RWPE2 (cell line): Measurements from ENCODE around the gene SLCO4A1.

Source experiments
- ATAC-seq: fragments of 200-7000 bp; cut with Tn5 transposase; 3 replicates; pipeline ENCODE4 v1.9.1; 2021; ENCODE audit warnings: low read depth
- DNase-seq: peaks from one replicate; pipeline ENCODE4 v3.0.0-alpha.2; 2020; ENCODE audit warnings: low spot score
- H3K27ac ChIP-seq: fragments of 450-650 bp; 2 replicates; pipeline ENCODE4 v1.5.1; 2017; ENCODE audit warnings: mild to moderate bottlenecking; ENCODE audit not compliant: poor library complexity, severe bottlenecking
- H3K27me3 ChIP-seq: fragments of 250-450 bp; sonication (Bioruptor Pico); 2 replicates; pipeline ENCODE4 v1.5.1; 2021; ENCODE audit warnings: mild to moderate bottlenecking, moderate library complexity; ENCODE audit not compliant: insufficient read depth, poor library complexity, severe bottlenecking
- H3K36me3 ChIP-seq: fragments of 250-450 bp; sonication (Bioruptor Pico); 2 replicates; pipeline ENCODE4 v1.5.1; 2020; ENCODE audit warnings: low read depth, mild to moderate bottlenecking, moderate library complexity
- H3K4me1 ChIP-seq: fragments of 250-450 bp; sonication (Bioruptor Pico); 2 replicates; pipeline ENCODE4 v1.5.1; 2021; ENCODE audit warnings: mild to moderate bottlenecking, moderate library complexity; ENCODE audit not compliant: insufficient read depth, poor library complexity, severe bottlenecking
- H3K4me3 ChIP-seq: fragments of 250-450 bp; sonication (Bioruptor Pico); 2 replicates; pipeline ENCODE4 v1.5.1; 2021; ENCODE audit warnings: mild to moderate bottlenecking, moderate library complexity; ENCODE audit not compliant: severe bottlenecking
- H3K9me3 ChIP-seq: fragments of 250-450 bp; sonication (Bioruptor Pico); 2 replicates; pipeline ENCODE4 v1.5.1; 2021; ENCODE audit warnings: mild to moderate bottlenecking, moderate library complexity; ENCODE audit not compliant: severe bottlenecking
- TF ChIP-seq, protein P1 (sequence below): fragments of 450-650 bp; IDR thresholded peaks from one replicate; pipeline ENCODE4 v1.5.1; 2017; ENCODE audit warnings: mild to moderate bottlenecking, moderate library complexity; ENCODE audit not compliant: poor library complexity, severe bottlenecking

The SLCO4A1 gene

DNA sequence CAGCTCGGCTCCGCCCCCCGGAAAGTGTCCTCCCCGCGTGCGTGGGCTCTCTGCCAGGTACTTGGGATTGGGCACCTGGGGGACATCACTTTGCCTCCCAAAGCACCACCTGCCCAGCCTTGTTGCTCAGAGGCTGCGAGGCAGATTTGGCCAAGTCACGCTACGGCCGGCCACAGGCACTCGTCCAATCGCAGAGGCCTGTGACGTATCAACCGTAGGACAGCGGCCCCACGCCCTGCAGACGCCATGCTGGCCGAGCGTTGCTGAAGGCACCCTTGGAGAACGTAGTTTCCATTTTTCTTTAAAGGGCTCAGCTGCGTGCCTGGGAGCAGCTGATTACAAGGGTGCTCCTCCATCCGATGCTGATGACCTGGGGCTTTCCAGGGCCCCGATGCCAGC lies 69.4 kb downstream of the SLCO4A1 start:
- no peak for ATAC-seq
- no peak for DNase-seq
- no peaks in the 10 kb centered on the region for H3K36me3 ChIP-seq
- H3K27me3 ChIP-seq, result peaks cover 26% of the 10 kb centered on the region
- H3K4me3 ChIP-seq, result no peak overlapping the region
- H3K4me1 ChIP-seq, result peaks cover 19% of the 10 kb centered on the region
- no peak overlapping the region for H3K27ac ChIP-seq
- TF ChIP-seq, protein P1, sequence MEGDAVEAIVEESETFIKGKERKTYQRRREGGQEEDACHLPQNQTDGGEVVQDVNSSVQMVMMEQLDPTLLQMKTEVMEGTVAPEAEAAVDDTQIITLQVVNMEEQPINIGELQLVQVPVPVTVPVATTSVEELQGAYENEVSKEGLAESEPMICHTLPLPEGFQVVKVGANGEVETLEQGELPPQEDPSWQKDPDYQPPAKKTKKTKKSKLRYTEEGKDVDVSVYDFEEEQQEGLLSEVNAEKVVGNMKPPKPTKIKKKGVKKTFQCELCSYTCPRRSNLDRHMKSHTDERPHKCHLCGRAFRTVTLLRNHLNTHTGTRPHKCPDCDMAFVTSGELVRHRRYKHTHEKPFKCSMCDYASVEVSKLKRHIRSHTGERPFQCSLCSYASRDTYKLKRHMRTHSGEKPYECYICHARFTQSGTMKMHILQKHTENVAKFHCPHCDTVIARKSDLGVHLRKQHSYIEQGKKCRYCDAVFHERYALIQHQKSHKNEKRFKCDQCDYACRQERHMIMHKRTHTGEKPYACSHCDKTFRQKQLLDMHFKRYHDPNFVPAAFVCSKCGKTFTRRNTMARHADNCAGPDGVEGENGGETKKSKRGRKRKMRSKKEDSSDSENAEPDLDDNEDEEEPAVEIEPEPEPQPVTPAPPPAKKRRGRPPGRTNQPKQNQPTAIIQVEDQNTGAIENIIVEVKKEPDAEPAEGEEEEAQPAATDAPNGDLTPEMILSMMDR, result no peak
- no peaks in the 10 kb centered on the region for H3K9me3 ChIP-seq

DNA sequence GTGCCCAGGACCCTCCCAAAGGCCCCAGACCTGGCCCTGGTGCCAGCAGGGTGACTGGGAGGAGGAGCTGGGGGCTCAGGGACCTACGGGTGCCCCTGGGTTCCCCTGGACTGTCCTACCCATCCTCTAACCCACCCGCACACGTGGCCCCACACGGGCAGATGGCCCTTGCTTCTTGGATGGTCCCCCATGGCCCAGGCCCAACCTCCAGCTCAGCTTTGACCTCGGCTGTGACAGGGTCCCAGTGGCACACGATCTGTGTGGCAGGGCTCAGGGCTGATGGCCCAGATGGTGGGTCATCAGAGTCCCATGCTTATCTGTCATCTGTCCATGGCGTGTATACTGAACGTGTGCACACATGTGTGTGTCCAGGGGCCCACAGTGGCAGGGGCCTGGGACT lies 70.3 kb downstream of the SLCO4A1 start:
- Histone ChIP-seq H3K4me3 (no peak overlapping the region), H3K4me1 (peaks cover 16% of the 10 kb centered on the region), H3K36me3 (no peaks in the 10 kb centered on the region), H3K27me3 (peaks cover 26% of the 10 kb centered on the region), H3K9me3 (no peaks in the 10 kb centered on the region), H3K27ac (no peak overlapping the region)
- TF ChIP-seq, protein P1, result no peak
- ATAC-seq (no peak), DNase-seq (no peak)

DNA sequence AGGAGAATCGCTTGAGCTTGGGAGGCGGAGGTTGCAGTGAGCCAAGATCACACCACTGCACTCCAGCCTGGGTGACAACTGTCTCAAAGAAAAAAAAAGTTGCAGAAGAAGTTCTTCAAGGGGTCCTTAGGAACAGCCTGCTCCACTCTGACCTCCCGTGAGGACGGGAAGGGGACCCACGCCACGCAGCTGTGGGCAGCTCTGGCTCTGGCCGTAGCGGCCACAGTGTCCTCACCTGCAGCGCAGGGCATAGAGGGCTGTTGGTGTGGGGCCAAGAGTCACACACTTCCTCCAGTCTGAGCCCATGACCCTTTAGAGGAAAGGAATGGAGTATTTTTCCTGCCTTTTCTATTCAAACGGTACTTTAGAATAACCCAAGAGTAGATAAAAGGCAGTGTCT lies 71.7 kb downstream of the SLCO4A1 start:
- DNase-seq, result no peak
- Histone ChIP-seq H3K4me1 (peaks cover 10% of the 10 kb centered on the region), H3K4me3 (no peak overlapping the region)

DNA sequence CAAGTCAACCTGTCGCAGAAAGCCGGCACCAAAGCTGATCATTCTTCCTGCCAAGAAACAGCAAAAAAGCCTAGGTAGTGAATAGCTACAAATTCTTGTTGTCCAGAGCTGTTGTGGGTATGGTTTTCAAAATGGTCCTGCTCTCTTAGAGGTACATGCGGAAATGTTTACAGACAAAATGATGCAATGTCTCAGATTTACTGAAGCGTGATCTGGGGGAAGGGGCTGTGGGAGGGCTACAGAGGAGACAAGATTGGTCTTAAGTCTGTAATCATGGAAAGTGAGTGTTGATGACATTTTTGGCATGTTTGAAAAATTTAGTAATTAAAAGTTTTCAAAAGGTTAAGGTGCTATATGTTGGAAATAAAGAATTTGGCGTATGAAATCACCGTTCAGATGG lies 72.5 kb downstream of the SLCO4A1 start:
- DNase-seq (no peak), ATAC-seq (no peak)
- TF ChIP-seq, protein P1, result no peak
- Histone ChIP-seq H3K27ac (no peak overlapping the region), H3K27me3 (peaks cover 14% of the 10 kb centered on the region), H3K4me3 (no peak overlapping the region), H3K9me3 (peaks cover under 1% of the 10 kb centered on the region), H3K36me3 (no peaks in the 10 kb centered on the region), H3K4me1 (peaks cover 9% of the 10 kb centered on the region)

More for the DNA sequence above, 71.7 kb downstream of the SLCO4A1 start:
- Histone ChIP-seq H3K36me3 (no peaks in the 10 kb centered on the region), H3K9me3 (no peaks in the 10 kb centered on the region), H3K27me3 (peaks cover 22% of the 10 kb centered on the region), H3K27ac (no peak overlapping the region)
- TF ChIP-seq, protein P1, result no peak
- no peak for ATAC-seq

DNA sequence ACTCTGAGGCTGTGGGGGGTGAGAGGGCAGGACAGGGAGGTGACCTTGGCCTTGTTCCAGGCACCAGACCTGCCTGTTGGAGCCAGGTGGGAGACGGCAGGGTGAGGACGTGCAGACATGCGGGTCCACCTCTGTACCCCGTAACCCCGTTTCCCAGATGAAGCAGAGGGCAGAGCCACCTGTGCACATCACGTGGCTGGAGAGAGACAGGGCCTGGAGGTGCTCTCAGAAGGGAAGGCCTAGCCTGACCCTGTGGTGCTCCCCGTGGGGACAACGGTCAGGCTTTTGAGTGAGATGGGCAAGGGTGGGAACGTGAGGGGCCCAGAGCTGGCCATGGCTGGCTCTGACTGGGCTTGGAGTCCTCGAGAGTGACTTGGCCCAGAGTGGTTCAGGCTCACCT lies 72.9 kb downstream of the SLCO4A1 start:
- no peak for DNase-seq
- Histone ChIP-seq H3K27ac (no peak overlapping the region), H3K4me3 (no peak overlapping the region), H3K9me3 (peaks cover 4% of the 10 kb centered on the region), H3K4me1 (peaks cover 5% of the 10 kb centered on the region), H3K27me3 (peaks cover 10% of the 10 kb centered on the region), H3K36me3 (no peaks in the 10 kb centered on the region)
- no peak for ATAC-seq
- TF ChIP-seq, protein P1, result no peak
